Raji (cell line): ENCODE measurements around the gene PCBP4.

Experiments
- POLR2A ChIP-seq: IDR thresholded peaks from 2 replicates; pipeline ENCODE4 v1.6.1; 2011; ENCODE audit warnings: low read depth, low read length, control low read depth; ENCODE audit not compliant: insufficient read depth

Gene PCBP4

DNA sequence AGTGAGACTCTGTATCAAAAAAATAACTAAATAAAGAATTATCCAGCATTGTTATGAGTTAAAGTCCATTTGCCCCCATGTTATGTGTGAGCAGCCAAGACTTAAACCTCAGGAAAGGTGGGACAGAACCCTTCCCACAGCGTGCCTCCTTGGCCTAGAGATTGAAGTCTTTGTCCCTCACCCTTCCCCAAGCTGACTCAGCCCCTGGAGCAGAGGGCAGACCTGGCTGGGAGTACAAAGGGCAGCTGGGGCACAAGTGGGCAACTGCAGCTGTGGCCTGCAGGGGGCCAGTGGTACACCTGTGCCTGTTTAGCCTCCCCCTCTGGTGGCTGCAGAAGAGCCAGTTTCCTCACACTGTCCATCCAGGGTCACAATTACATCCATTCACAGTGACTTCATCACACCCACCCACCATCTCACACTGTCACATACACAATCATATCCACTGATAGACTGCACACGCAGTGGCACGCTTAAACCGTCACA, 15.1 kb upstream of the PCBP4 start:
- no peak; the same call in 1 of the 2 replicates for TF ChIP-seq POLR2A

DNA sequence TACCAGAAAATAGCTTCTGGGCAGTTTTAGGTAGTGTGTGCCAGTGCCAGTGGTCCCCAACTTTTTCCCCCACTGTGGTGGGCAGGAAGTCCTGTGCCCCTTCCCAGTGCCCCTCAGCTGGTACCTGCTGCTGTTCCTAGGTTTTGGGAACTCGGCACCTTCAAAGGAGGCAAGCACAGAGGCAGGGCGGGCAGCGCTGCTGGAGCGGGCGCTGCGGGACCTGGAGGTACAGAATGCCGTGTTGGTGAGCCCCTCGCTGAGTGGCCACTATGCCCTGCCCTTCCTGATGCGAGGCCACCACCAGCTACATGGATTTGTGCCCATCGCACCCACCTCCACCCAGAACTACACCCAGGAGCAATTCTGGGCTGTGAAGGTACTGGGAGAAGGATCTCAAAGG, 13.0 kb upstream of the PCBP4 start:
- no peak for TF ChIP-seq POLR2A

DNA sequence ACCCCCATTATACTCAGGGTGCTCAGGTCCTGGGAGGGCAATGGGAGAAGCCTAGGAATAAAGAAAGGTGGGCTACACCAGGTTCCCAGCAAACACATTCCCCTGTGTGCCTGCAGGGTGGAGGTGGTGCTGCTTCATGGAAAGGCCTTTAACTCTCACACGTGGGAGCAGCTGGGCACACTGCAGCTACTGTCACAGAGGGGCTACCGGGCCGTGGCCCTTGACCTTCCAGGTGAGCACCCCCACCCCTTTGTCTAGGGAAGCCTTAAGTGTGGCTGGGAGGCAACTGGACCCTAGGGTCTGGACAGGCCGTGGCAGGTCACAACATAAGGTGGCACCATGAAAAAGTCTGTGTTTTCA, 10.9 kb upstream of the PCBP4 start:
- TF ChIP-seq POLR2A, result no peak

DNA sequence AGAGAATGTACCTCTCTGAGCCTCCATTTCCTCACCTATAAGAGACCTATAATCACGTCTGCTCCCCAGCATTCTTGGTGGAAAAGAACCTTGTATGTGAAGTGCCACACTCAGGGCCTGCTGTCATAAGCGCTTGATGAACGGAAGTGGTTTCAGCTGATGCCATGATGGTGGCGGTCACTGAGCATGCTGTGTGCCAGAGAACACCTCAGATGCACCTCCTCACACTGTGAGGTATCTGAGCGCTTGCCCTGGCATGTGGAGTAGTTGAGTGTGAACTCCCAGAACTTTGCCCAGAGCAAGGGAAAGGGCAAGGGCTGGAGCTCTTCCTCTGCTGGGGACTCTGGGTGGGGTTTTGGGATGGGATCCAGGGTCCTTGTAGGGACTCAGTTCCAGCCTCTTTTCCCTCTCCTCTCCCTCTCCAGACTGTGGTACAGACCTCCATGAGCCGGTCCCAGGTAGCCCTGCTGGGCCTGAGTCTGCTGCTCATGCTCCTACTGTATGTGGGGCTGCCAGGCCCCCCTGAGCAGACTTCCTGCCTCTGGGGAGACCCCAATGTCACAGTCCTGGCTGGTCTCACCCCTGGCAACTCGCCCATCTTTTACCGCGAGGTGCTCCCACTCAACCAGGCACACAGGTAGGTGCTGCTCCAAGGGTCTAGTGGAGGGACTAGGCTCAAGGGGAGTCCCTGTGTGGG, 10.3 kb upstream of the PCBP4 start:
- no peak for TF ChIP-seq POLR2A

DNA sequence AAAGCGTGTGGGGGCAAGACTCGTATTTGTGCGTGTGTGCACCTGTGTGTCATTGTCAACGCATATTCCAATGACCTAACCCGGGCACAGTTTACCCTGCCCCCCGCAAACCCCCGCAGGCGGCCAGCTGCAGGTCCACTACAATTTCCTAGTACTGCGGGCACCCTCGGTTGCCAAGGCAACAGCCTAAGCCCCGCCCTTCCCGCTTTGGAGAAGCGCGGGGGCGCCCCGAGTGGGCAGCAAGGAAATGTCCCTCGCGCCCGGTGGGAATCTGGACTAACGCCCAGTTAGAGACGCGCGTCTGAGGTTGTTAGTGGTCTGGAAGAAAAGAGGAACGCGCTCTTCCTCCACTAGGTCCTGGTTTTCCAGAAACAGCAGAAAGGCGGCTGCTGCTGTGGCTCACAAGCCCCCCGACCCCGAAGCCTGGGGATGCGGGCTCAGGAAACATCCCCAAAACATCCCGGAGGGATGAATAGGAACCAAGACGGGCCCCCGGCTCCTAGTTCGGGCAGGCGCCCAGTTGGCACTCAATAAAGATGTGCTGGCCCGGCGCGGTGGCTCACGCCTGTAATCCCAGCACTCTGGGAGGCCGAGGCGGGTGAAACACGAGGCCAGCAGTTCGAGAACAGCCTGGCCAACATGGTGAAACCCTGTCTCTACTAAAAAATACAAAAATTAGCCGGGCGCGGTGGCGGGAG, 8.7 kb upstream of the PCBP4 start:
- no peak for TF ChIP-seq POLR2A

DNA sequence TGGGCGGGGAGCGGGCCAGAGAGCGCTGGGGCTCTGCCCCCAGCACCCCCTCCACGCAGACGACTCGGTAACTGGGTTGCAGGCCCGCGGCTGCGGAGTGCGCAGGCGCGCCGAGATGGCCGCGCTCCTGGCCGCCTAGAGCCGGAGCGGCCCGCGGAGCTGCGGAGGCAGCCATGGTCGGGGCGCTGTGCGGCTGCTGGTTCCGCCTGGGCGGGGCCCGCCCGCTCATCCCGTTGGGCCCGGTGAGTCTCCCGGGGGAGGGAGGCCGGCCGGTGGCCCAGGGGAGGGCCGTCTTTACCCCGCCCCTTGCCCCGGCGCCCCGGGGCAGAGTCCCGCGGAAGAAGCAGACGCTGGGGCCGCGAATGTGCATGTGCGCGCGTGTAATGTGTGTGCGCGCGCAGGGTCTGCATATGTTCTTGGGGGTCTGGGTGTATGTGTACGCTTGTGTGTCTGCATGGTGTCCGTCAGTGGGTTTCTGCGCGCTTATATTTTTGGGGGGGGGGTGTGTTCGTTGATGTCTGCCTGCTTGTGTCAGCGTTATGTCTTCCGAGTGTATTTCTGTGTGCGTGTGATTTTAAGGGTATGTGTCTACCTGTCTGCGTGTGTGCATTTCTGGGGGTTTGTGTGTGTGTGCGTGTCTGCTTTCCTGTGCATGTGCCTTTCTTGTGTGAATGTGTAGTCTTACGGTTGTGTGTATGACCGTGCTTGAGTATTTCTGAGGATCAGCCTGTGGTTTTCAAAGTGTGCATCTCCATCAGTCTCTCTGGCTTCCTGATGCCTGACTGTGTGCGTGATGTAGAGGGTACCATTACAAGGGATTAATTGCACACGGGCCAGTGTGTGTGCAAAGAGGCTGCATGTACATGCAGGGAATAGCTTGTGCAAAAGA, 8.0 kb upstream of the PCBP4 start, which contains the start of gene ABHD14A:
TSS of gene ABHD14A (plus strand) at position 102 of the 889 bp plus-strand sequence. CDS start at position 174, 72 bp downstream.
- peak; percentile 69 for TF ChIP-seq POLR2A

DNA sequence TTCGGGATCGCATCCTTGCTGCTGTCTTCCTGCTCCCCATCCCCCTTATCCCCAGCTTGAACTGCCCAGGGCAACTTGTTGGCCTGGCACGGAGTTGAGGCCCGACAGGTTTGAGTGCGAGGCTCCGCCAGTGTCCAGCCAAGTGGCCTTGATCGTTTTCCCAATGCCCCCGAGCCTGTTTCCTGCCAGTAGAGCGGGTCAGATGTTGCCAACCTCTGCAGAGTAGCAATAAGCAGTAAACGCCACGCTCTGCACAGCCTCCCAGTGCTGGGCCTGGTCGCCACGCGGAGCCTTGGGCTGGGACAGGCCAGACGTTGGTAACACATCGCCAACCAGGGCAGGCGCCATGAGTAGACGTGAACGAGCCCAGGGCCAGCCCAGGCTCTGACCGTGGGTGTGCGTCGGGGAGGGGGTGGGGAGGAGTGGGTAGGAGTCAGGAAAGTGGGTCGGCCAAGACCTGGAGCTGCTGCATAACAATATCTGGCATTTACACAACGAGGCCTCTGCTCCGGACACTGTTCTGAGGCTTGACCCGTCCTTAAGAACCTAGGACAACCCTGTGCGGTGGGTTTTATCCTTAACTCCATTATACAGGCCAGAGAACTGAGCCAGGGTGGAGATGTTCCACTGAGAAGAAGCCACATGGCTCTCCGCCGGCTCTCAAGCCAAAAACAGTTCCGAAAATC, 7.2 kb upstream of the PCBP4 start:
- no peak for TF ChIP-seq POLR2A

DNA sequence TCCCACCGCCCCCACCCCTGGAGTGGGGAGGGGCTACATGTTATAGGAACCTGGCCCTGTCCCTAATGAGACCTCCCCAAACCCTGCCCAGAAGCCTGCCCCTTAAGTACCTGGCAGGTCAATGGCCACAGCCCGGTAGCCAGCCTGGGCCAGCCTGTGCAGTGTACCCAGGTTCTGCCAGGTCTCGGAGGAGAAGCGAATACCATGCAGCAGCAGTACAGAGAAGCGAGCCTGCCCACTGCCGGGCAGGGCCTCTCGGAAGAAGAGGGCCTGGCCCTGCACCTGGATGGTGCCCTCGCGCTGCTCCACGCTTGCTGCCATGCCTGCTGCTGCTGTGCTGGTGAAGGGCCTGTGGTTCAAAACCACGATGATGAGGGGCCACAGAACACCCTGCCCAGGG, 4.1 kb upstream of the PCBP4 start:
- no peak for TF ChIP-seq POLR2A

DNA sequence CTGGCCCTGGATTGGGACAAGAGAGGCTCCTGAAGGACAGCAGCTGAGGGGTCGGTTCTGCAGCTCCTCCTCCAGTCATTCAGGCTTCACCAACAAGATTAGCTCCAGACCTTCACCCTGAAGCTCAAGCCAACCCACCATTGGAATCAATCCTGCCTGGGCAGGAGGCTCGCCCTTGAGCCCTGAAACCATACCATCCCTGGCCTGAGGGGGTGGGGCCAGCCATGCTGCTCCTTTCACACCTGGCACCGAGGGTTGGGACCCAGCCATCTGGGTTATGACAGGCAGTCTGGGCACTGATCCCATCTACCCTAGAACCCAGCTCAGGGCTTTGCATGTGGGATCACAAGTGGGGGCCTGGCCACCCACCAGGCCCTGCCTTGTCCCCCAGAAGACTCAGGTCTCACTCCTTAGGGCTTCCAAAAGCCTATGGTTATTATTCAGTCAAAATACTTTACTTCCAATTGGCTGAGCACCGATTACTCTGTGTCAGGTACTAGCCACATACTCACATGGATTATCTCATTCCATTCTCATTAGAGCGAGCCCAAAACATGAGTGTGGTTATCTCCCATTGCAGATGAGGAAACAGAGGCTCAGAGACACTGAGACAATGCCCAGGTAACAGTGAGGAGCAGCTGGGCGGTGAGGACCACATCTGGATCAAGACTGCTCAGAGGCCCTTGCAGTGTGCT, 3.5 kb upstream of the PCBP4 start:
- no peak for TF ChIP-seq POLR2A

DNA sequence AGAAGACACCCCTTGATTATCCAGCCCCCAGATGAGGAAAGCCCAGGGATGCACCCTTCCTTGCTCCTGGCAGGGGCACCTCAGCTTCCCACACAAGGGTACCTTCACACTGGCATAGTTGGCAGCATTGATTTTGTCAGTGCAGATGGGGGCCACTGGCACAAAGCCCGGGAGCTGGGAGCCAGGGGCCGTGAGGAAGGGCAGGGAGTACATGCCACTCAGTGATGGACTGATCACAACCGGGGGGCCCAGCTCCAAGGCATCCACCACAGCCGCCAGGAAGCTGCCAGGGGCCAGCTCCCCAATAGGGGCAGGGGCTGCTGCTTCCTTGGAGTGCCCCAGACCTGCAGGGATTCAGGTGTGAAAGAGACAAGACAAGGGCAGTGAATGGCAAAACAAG, 2.6 kb upstream of the PCBP4 start:
- no peak for TF ChIP-seq POLR2A

DNA sequence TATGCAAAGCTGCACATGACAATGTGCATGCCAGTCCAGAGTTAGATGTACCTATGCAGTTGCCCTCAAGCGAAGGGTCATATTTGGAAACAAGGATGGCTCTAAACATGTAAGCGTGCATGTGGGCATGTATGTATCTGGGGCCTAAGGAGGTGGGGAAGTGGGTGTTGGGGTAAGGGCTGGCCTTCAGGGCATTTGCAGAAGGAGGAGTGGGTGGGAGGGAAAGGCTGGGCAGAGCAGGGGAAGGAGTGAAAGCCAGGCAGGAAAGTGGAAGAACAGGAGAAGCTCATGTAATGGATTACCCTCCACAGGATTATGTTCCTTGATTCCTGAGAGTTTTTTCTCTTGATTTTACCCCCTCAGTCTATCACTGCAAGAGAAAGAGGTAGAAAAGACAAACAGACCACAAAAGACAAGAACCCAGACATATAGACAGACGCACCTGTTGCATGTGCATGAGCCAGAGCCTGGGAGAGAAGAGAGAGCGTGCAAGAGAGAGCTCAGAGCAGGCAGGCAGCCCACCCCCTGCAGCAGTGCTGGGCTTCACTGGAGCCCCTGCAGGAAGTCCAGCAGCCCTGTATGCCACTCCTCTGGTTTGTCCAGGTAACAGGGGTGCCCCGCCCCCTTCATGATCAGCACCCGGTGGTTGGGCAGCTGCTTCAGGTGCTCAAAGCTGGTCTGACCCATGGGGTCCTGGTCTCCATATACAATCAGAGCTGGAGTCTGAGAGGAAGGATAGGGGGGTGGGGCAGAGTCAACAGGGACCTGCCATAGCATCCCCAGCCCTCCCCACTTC, 1.8 kb upstream of the PCBP4 start:
- TF ChIP-seq POLR2A, result no peak

DNA sequence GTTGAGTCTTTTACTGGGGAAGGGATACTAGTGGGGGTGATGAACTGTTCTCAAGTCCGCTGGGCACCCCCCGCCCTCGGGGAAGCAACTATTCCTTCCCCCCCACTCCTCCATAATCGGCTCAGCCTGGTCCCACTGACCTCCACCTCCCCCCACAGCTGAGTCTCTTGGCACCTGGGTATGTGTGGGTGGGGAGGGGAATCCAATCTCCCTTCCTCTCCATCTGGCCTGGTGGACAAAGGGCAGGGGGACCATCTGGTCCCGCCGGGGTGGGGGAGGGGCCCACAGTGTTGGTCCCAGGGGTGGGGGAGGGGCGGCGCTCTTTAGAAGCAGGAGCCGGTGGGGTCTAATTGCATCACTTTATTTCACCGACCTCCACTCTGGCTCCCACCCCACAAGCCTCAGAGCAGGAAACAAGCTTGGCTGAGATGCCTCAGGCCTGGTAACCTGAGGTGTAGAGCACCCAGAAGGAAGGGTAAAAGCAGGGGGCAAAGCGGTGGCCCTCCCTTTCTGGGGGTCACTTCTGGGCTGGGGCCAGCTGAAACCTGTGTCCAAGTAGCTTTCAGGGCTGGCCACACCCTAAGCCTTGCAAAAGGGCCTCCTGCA, 1.0 kb upstream of the PCBP4 start:
- TF ChIP-seq POLR2A, result no peak

DNA sequence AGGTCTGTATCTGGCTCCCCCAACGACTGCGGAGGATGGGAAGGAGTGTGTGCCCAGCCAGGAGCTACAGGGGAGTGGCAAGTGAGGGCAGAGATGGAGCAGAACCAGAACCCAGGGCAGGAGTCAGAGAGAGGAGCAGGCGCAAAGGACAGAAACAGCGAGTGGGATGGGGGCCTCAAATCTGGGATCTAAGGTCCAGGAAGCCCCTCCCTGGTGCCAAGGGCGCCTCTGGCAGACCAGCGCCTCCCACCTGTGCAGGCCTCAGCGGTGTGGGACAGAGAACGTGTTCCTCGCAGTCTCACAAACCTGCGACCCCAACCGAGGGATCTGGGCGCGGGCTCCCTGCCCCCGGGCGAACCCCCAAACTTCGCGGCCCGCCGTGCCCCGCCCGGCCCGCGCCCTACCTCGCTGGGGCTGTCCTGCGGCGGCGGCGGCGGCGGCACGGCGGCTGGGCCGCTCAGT, 301 bp downstream of the PCBP4 start:
- peak; percentile 34; the same call in 1 of the 2 replicates for TF ChIP-seq POLR2A
